Tracheal epithelial cell (primary cell): Measurements from ENCODE around the gene OR2T8. TPM values are rescaled to one million over a fixed set of nuclear protein-coding genes. Genes with fewer than 3 reads are reported as not detected.

Experiments used
- total RNA-seq: library from RNA; depleted of rRNA; stranded (reverse); fragments of >200 nt; gene quantifications from 2 replicates; pipeline ENCODE4 v1.2.1, GENCODE V29; 2014

The OR2T8 gene
- not detected in 2 replicates for total RNA-seq

GRCh38 chr1:247919952-247920351, at the start of gene OR2T8:
Gene OR2T8, plus strand, starts transcription at chr1:247920252. Its CDS starts 766 bp downstream, at chr1:247921018.

GRCh38 chr1:247895163-247895637, 24.9 kb upstream of the OR2T8 start, which contains the start of gene OR2W3:
Gene OR2W3, plus strand, starts transcription at chr1:247895587. Its CDS starts 0 bp downstream, at chr1:247895587.

GRCh38 chr1:247924868-247925267, 4.8 kb downstream of the OR2T8 start, which contains the start of gene OR2AJ1:
Gene OR2AJ1, plus strand, starts transcription at chr1:247924889. Its CDS starts 8,880 bp downstream, at chr1:247933769.

GRCh38 chr1:247948558-247948957, 28.5 kb downstream of the OR2T8 start, which contains the start of gene OR2L8:
Gene OR2L8, plus strand, starts transcription at chr1:247948858. Its CDS starts 0 bp downstream, at chr1:247948858.

GRCh38 chr1:247964933-247965332, 44.9 kb downstream of the OR2T8 start, which contains the start of gene OR2AK2:
Gene OR2AK2, plus strand, starts transcription at chr1:247965233. Its CDS starts 144 bp downstream, at chr1:247965377.

Other genes with a start within 250 kb of the OR2T8 start
- gene OR13G1, start 240.5 kb upstream of the OR2T8 start, total RNA-seq, result not detected in 2 replicates
- not detected in 2 replicates for gene OR6F1, start 203.6 kb upstream of the OR2T8 start, total RNA-seq
- gene OR14K1, start 181.6 kb upstream of the OR2T8 start, total RNA-seq, result not detected in 2 replicates
- gene OR14A2, start 172.1 kb upstream of the OR2T8 start, total RNA-seq, result not detected in 2 replicates
- not detected in 2 replicates for gene OR1C1, start 159.7 kb upstream of the OR2T8 start, total RNA-seq
- not detected in 2 replicates for gene OR14A16, start 96.1 kb upstream of the OR2T8 start, total RNA-seq
- not detected in 2 replicates for gene OR11L1, start 78.4 kb upstream of the OR2T8 start, total RNA-seq
- 0.24 TPM in 1 of 2 replicates, not detected in the other for gene TRIM58, start 63.1 kb upstream of the OR2T8 start, total RNA-seq
- gene OR2W3, start 24.7 kb upstream of the OR2T8 start, total RNA-seq, result not detected in 2 replicates
- not detected in 2 replicates for gene OR2AJ1, start 4.6 kb downstream of the OR2T8 start, total RNA-seq
- not detected in 2 replicates for gene OR2L8, start 28.6 kb downstream of the OR2T8 start, total RNA-seq
- not detected in 2 replicates for gene OR2AK2, start 45.0 kb downstream of the OR2T8 start, total RNA-seq
- gene OR2L5, start 93.4 kb downstream of the OR2T8 start, total RNA-seq, result not detected in 2 replicates
- gene OR2L2, start 109.8 kb downstream of the OR2T8 start, total RNA-seq, result under 0.01 TPM in 1 of 2 replicates, not detected in the other
- gene OR2L3, start 126.6 kb downstream of the OR2T8 start, total RNA-seq, result not detected in 2 replicates
- not detected in 2 replicates for gene OR2L13, start 174.9 kb downstream of the OR2T8 start, total RNA-seq
- gene OR2M5, start 224.9 kb downstream of the OR2T8 start, total RNA-seq, result not detected in 2 replicates